ENCODE results near the gene ZFP3.
"Not testable (repeated sequence)": the region's sequence is repeated elsewhere in the genome, so short reads cannot be mapped to it uniquely, and the experiment has no call there.

ZFP3 gene

DNA sequence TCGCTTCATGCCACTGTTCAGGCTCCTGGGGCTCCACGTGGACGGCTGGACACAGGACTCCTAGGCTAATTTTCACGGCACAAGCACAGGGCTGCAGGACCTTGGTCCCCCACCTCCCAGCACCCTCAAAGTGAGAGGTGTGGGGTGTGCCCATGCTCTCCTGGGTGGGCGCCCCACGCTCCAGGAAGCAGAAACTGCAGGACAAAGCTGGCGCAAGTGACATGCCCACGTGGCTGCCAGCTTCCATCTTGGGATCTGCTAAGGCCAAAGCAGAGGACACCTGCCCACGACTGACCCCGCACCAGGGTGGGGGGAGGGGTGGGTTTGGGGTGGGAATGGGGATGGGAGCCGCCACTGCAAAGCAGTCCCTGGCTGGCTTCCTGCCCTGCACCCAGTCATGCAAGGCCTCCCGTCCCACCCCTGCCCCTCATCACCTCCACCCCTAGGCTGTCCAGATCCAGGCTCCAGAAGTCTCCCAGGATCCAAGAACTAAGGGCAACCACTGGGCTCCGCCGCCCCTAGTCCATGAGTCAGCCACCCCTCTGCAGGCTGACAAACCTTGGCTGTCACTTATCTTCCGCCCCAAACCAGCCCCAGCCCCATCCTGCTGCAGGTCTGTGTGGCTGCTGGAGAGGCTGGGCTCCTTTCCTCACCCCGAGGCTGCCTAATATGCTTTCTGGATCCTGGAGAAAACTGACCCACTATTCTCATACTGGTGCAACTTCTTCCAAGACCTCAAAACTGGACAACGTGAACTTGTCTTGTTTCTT lies 48.6 kb downstream of the ZFP3 start:
- no peak for DNase-seq

DNA sequence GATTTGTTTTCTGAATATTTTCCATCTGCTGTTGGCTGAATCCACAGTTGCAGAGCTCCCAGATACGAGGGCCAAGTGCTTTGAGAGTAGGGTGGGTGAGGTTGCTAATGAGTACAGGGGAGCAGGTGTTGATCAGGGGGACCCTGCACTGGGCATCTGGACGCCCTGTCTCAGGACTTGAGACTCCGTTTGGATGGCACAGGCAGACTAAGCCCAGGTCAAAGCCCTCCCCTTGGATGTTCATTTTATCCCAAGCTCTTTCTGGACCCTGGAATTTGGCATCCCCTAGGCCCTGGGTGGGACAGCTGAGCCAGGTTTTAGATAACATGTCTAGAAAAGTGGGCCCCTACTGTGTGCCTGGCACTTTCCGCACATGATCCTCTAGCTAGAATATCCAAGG lies 49.6 kb downstream of the ZFP3 start:
- DNase-seq, result no peak

DNA sequence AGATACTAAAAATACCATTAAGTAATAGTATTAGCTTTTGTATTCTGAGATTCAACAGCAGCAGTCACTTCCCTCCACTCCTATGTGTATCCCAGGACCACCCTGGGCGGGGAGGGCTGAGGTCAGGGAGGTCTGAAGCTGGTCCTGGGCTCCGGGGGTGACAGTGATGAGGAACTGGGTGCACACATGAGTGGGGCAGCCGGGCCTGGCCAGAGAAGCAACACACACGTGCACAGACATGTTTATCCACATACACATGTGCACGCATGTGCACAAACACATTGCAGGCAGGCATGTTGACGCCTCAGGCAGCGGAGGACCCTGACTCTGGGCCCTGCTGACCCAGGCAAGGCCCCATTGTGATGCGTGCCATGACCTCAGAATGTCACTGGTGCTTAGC lies 50.1 kb downstream of the ZFP3 start:
- not testable (repeated sequence) for DNase-seq

DNA sequence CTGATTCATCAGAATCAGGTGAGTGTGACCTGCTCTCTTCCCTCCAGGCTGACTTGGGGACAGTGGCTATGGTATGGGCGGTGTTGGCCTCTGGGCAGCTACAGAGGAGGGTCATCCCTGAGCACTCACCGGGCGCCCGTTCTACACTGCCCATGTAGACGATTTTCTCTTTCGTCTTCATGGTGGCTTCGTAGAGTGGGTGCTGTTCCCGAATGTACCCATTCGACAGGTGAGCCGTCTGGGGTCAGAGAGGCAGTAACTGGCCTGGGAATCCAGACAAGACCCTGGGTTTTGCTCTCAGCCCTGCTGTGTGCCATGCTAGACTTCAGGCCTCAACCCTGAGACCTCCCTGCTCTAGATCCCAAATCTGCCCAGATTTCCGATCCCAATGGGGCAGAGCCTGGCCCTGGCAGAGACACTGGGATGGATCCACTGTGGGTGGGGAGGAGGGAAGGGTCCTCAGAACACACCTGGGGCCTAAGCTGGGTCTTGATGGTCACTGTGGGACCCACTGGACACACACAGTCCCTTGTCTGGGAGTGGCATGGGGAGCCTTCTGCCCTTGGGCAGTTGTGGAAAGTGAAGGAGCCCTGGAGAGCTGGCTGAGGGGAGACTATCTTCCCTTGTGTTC lies 50.8 kb downstream of the ZFP3 start:
- DNase-seq, result no peak

DNA sequence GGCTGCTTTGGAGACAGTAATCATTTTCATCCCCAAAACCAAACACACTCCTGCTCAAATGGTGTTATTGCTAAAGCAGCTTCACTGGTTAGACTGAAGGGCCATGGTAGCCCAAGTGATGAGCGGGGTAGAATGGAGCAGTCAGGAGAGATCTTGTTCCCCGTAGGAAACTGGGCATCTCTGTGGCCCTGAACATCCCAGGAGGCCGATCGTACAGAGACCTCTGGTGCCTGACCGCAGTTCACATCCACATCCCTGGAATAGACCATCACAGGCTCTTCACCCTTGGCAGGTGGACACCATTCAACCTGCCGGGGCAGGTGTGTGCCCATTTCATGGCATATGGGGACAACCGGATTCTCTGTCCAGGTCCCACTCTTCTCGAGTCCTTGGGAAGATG lies 51.5 kb downstream of the ZFP3 start:
- not testable (repeated sequence) for DNase-seq

DNA sequence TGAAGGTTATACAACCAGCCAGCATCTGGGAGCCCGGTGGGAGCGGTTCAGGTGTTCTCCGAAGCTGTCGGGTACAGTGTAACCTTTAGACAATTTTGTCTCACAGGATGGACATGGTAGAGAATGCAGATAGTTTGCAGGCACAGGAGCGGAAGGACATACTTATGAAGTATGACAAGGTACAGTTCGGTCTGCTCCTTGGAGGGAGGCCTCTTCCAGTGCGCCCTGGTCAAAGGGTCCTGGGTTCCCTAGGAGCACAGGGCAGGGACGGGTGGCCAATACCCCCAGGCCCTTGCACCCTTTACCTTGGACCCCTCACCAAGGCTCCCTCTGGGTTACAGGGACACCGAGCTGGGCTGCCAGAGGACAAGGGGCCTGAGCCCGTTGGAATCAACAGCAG lies 52.0 kb downstream of the ZFP3 start:
- DNase-seq, result not testable (repeated sequence)

DNA sequence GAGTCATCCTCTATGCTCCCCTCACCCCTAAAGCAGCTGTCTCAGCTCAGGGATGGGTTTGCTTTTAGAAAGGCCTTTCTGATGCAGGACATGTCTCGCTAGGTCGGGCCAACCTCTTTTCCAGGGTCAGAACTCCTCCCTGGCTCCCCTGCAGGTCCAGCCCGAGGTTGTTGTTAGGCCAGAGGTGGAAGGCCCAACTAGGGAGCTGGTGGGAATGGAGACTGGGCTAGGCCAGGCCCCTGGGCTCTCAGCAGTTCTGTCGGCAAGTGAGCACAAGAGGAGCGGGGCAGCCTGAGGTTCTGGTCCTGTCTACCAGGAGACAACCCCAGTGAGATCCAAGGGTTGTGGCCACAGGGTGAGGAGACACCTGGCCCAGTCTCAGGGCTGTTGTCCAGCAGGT lies 52.4 kb downstream of the ZFP3 start:
- DNase-seq, result not testable (repeated sequence)

DNA sequence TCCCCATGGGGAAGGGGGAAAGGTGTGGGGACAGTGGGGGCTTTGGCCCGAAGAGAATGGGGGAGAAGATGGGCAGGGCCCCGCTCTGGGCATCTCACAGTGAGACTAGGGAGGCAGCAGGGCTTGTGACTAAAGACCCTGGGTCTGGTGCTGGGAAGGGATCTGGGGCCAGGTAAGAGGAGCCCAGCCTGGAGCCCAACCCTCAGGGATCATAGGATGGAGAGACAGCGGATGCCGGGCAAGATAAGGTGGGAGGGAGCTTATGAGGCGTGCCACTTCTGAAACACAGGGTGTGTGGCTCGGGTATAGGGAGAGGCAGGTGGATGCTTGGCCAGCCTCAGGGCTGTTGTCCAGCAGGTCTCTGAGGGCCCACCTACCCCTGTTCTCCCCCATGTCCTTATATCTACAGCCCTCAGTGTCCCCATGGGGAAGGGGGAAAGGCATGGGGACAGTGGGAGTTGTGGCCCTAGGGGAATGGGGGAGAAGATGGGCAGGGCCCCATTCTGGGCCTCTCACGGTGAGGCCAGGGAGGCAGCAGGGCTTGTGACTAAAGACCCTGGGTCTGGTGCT lies 53.0 kb downstream of the ZFP3 start:
- no peak for DNase-seq

DNA sequence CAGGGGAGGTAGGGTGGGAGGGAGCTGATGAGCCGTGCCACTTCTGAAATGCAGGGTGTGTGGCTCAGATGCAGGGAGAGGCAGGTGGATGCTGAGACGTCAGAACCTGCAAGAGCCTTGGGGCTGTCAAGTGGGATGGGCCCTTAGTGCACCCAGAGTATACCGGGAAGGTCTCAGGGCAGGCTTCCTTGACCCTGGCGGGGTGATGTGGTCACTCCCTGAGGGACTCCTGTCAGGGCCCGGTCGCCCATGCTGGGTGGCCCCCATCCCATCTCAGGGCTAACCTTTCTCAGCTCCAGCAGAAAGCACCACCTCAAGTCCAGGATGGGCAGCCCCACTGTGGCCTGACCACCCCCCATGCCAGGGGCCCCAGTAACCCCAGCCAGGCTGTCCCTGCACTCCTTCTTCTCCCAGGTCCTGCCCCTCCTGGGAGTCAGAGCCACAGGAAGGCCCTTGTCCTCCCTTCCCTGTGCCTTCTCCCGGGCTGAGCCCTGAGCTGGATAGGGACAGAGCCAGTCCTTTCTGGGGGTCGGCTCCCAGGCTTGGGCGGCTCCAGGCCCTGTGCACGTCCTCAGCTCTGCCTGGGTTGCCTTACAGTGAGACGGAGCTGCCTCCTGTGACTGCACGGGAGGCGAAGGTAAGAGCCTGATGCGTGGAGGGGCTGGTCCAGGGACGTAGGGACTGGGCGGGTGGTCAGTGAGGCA lies 53.7 kb downstream of the ZFP3 start:
- not testable (repeated sequence) for DNase-seq

DNA sequence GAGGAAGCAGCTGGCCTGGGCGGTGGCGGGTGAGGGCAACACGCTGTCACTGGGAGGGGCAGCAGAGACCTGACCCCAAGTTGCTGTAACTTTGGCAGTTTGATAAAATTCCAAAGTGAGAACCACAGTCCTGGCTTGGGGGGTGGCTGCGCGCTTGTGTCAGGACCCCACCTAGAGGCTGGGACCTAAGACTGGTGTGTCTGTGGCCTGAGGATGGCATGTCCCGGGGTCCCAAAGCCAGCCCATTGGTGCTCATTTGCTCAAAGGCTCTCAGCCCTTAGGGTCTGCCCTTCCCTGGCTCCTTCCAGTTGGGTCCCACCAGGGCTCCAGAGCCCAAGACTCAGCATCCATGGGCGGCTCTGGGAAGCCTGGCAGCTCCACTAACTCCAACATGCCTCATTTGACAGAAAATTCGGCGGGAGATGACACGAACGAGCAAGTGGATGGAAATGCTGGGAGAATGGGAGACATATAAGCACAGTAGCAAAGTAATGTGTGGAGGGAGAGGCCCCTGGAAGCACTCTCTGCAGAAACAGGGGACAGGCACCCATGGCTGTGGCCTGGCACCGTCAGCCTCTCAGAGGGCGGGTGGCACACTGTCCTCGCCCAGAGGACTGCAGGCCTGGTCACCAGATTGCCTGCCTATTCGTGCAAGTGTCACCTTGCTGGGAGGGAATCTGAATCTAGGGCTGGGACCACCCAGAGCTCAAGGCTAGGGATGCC lies 54.4 kb downstream of the ZFP3 start:
- not testable (repeated sequence) for DNase-seq

DNA sequence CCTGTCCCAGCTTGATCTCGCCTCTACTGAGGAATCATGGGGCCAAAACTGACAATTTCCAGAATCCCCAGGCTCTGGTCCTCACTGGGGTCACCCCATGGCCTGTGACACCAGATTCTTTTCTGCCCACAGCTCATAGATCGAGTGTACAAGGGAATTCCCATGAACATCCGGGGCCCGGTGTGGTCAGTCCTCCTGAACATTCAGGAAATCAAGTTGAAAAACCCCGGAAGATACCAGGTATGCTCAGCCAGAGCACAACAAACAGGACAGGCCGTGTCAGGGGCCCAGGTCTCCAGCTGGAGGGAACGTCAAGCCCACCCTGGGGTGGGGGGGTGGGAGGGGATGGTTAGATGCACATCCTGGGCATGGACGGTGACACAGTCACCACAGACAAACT lies 55.0 kb downstream of the ZFP3 start:
- DNase-seq, result no peak

DNA sequence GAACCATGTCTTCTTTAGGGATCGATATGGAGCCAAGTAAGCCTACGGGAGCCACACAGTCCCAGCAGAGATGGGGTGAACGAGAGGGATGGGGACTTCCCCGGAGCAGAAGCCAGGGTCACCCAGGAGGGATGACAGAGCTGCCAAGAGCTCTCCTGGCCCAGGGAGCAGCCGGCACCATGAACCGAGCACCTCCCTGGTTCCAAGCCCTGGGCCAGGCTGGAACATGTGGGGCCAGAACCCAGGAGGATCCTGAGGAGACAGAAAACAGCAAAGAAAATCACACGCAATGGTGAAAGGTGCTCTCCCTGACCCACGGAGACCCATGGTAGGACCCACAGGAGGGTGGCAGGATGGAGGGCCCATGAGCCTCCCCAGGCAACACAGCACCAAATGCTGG lies 55.7 kb downstream of the ZFP3 start:
- not testable (repeated sequence) for DNase-seq

DNA sequence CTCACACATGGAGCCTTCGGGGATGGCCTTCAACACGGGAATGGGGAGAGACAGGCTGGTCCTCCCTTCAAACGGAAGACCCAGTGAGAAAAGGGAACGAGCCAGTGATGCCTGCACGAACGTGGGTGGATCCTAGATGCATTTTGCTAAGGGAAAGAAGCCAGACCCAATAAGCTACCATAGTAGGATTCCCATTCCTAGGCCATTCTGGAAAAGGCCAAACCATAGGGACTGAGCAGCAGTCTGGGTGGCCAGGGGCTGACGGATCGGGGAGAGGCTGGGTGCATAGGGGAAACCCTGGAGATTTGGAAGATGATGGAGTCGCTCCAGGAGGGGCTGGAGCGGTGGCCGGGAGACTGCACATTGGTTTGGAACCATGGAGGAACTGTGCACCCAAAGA lies 56.3 kb downstream of the ZFP3 start:
- not testable (repeated sequence) for DNase-seq

DNA sequence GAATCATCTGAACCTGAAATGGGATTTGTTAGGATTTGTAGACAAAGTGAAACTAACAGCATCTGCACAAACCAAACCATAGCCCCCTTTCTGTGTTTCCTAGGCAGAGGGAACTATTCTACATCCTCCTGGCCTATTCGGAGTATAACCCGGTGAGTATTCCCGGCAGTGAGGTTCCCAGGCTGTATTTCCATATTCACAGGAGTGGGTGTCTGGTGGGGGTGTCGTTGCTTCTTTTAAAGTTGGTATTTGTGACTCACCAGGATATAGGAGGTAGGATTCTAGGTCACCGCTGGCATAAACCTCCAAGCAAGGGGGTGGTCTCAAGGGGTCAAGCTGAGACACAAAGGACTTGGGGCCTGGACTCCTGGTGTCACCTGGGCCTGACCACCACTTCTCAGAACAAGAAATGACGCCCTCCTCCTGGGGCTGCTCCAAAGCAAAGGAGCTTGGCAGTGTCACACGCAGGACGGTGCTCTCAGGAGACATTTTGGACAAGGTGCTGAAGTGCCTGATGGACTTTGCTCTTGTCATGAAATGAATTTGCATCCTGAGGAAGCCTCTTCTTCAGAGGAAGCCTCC lies 57.0 kb downstream of the ZFP3 start:
- DNase-seq, result not testable (repeated sequence)

DNA sequence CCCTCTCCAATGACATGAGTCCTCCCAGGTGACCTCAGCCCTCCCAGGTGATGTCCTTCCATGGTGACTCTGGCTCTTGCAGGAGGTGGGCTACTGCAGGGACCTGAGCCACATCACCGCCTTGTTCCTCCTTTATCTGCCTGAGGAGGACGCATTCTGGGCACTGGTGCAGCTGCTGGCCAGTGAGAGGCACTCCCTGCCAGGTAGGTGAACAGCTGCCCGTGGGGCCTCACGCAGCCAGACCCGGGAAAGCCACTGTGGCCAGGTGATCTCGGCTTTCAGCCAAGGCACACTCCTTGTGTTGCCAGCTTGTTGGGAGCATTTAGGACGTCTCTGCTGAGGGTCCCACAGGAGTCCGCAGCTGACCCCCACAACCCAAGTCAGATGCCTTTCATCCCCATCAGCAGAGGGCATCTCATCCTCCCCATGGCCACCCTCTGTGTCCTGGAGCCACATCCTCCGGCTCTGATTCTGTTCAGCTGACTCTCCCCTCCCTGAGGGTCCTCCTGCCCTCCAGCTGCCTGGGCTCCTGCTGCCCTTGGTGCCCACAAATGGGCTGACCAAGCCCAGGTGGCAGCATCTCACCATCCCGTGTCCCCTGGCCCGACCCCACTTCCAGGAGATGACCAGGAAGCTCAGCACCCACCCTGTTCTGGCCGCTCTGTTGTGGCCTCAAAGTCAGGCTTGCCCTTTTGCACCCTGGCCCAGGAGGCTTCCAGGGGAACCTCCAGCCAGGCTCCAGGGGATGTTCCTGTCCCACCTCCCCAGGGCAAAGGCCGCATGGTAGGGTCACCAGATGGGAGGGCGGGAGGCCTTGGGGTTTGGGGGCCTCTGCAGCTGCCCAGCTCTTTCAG lies 57.7 kb downstream of the ZFP3 start:
- no peak for DNase-seq

DNA sequence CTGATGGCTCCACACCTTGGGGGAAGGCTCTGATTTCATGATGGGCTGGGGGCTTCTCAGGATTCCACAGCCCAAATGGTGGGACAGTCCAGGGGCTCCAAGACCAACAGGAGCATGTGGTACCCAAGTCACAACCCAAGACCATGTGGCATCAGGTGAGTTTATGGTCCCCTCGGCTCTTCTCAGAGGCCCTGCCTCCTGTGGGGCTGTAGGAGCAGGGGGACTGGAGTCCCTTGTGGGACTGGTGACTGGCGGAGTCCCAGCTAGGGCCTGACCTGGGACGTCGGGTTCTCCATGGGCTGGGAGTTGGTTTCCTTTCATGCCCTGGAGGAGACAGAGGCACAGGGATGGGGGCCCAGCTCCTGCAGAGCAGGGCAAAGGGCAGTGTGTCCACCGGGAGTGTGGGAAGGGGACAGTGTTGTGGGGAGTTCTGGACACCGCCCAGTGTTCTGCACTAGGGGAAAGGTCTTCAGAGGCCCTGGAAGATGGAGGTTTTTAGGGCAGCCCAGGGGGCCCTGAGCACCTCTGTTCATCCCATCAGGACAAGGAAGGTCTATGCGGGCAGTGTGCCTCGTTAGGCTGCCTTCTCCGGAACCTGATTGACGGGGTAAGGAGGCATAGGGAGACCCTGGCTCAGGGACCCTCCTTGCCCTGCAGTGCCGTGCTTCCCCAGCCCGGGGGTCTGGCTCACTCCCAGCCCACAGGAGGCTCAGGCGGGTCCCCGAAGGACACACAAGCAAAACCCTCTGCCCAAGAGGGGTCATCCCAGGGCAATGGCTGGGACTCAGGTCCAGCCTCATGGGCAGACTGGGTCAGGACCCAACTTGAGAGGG lies 58.5 kb downstream of the ZFP3 start:
- not testable (repeated sequence) for DNase-seq

DNA sequence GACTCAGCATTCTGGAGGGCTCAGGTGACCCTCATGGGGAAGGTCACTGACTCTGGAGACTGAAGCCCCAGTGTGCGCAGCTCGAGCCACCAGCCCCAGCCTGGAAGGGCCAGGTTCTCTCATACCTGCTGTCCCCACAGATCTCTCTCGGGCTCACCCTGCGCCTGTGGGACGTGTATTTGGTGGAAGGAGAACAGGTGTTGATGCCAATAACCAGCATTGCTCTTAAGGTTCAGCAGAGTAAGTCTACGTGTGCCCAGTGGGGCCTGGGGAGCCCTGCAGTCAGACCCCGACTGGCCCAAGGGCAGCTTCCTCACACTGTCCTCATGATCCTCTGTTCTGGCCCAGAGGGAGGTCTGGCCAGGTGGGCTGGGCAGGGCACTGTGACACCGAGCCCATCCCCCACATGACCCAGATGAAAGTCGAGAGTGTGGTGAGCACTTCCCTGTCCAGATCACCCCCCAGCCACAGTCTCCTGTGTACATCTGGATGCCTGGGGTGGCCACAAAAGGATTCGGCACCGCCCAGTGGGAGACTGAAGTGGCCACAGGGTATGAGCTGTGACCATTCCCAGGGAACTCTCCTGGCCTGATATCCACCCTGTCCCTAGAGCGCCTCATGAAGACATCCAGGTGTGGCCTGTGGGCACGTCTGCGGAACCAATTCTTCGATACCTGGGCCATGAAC lies 59.4 kb downstream of the ZFP3 start:
- not testable (repeated sequence) for DNase-seq

DNA sequence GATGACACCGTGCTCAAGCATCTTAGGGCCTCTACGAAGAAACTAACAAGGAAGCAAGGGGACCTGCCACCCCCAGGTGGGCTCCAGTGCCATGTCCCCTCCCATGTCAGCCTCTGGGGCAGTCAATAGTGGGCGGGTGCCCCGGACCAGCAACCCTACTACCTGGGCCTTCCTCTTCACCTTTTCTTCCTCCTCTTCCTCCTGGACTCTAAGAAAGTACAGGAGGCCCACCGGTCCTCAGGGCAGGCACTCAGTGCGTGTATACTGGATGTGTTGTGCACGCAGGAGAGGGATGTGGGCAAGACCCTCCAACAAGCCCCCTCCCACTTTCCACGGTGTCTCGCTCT lies 59.9 kb downstream of the ZFP3 start:
- not testable (repeated sequence) for DNase-seq

DNA sequence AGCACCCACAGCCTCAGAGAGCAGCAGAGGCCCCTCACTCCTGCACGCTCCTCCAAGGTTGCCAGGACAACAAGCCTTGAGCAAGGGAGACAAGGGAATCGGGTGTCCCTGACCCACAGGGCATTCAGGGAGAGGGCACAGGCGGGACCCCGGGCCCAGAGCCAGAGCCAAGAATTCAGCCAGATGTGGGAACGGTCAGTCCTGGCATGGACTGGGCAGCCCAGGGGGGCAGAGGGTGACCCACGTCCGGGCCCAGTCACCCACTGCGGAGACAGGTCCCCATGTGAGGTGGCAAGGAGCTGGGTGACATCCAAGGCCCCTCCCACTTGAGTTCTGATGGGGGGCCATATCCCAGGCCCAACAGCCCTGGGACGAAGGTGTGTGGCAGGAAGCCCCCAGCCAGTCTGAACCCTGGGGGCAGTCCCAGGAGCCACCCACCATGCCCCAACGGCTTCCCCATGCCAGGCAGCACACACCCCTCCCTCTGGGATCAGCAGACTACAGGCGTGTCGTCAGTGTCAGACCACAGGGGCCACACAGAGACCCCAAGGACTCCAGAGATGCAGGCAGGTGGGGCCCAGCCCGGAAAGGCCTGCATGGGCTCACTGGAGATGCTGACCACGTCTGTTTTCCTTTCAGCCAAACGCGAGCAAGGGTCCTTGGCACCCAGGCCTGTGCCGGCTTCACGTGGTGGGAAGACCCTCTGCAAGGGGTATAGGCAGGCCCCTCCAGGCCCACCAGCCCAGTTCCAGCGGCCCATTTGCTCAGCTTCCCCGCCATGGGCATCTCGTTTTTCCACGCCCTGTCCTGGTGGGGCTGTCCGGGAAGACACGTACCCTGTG lies 60.6 kb downstream of the ZFP3 start:
- no peak for DNase-seq

All from CD4-positive, alpha-beta T cell treated with Interleukin-12 subunit alpha and Interleukin-12 subunit beta, for 1 hour (primary cell).